MM.1S (cell line): ENCODE data around the gene JPH3.

ENCODE experiments used
- DNase-seq: peaks from one replicate; pipeline ENCODE4 v3.0.0-alpha.2; 2015
- H2AFZ ChIP-seq: fragments of 300-600 bp; sonication (generic); 2 replicates; pipeline ENCODE4 v1.6.0; 2016; ENCODE audit warnings: antibody characterized with exemption, low read length
- H3F3A ChIP-seq: fragments of 300-600 bp; sonication (generic); 2 replicates; pipeline ENCODE4 v1.6.1; 2016; ENCODE audit warnings: mild to moderate bottlenecking, antibody characterized with exemption, low read length, moderate library complexity, mixed read lengths; ENCODE audit not compliant: insufficient read depth
- H3K27ac ChIP-seq: fragments of 300-600 bp; sonication (generic); 2 replicates; pipeline ENCODE4 v1.5.1; 2016; ENCODE audit warnings: mild to moderate bottlenecking, low read length
- H3K27me3 ChIP-seq: fragments of 300-600 bp; sonication (generic); replicated peaks from 2 replicates; pipeline ENCODE4 v1.6.0; 2016; ENCODE audit warnings: low read length; ENCODE audit not compliant: insufficient read depth
- H3K36me3 ChIP-seq: fragments of 300-600 bp; sonication (generic); replicated peaks from 2 replicates; pipeline ENCODE4 v1.6.1; 2016; ENCODE audit warnings: mild to moderate bottlenecking, low read length, mixed read lengths; ENCODE audit not compliant: insufficient read depth
- H3K4me1 ChIP-seq: fragments of 300-600 bp; sonication (generic); 2 replicates; pipeline ENCODE4 v1.6.1; 2016; ENCODE audit warnings: low read length, mixed read lengths
- H3K4me2 ChIP-seq: fragments of 300-600 bp; sonication (generic); 2 replicates; pipeline ENCODE4 v1.6.0; 2016; ENCODE audit warnings: low read depth, low read length
- H3K4me3 ChIP-seq: fragments of 300-600 bp; sonication (generic); 2 replicates; pipeline ENCODE4 v1.5.1; 2016; ENCODE audit warnings: low read length, mixed read lengths
- H3K79me2 ChIP-seq: fragments of 300-600 bp; sonication (generic); 2 replicates; pipeline ENCODE4 v1.6.1; 2016; ENCODE audit warnings: mixed run types, low read length, mixed read lengths
- H3K9ac ChIP-seq: fragments of 300-600 bp; sonication (generic); 2 replicates; pipeline ENCODE4 v1.6.1; 2016; ENCODE audit warnings: low read length, mixed read lengths
- H3K9me2 ChIP-seq: fragments of 300-600 bp; sonication (generic); replicated peaks from 2 replicates; pipeline ENCODE4 v1.6.1; 2016; ENCODE audit warnings: mild to moderate bottlenecking, low read length, mixed read lengths; ENCODE audit not compliant: insufficient read depth
- H3K9me3 ChIP-seq: fragments of 300-600 bp; sonication (generic); replicated peaks from 2 replicates; pipeline ENCODE4 v1.6.1; 2016; ENCODE audit warnings: mild to moderate bottlenecking, low read length, mixed read lengths; ENCODE audit not compliant: insufficient read depth
- H4K20me1 ChIP-seq: fragments of 300-600 bp; sonication (generic); 2 replicates; pipeline ENCODE4 v1.6.1; 2016; ENCODE audit warnings: mild to moderate bottlenecking, low read length, moderate library complexity, mixed read lengths; ENCODE audit not compliant: insufficient read depth
- CTCF ChIP-seq: fragments of 300-600 bp; sonication (generic); IDR thresholded peaks from 2 replicates; pipeline ENCODE4 v1.5.1; 2016; ENCODE audit warnings: antibody characterized with exemption, low read length, mixed read lengths
- EZH2 ChIP-seq: fragments of 300-600 bp; sonication (generic); optimal IDR thresholded peaks from 2 replicates; pipeline ENCODE3; 2017; ENCODE audit warnings: low read depth, mild to moderate bottlenecking, antibody characterized with exemption, low read length, mixed read lengths
- EZH2phosphoT487 ChIP-seq: fragments of 300-600 bp; sonication (generic); IDR thresholded peaks from 2 replicates; pipeline ENCODE4 v1.6.1; 2018; ENCODE audit warnings: antibody characterized with exemption, low read length

The JPH3 gene

GRCh38 chr16:87652386-87652785 lies 50.1 kb downstream of the JPH3 start:
- Histone ChIP-seq H3K9me3 (no peaks in the 10 kb centered on the region), H3K9ac (no peak overlapping the region), H3K4me1 (no peaks in the 10 kb centered on the region), H3K4me3 (no peak overlapping the region), H3K36me3 (no peaks in the 10 kb centered on the region), H3K4me2 (no peak overlapping the region), H3K79me2 (no peaks in the 10 kb centered on the region), H4K20me1 (no peaks in the 10 kb centered on the region), H3F3A (no peaks in the 10 kb centered on the region), H3K27ac (no peak overlapping the region), H3K27me3 (peaks cover 86% of the 10 kb centered on the region), H2AFZ (no peak overlapping the region), H3K9me2 (no peaks in the 10 kb centered on the region)
- no peak for TF ChIP-seq EZH2
- no peak for TF ChIP-seq EZH2phosphoT487
- TF ChIP-seq CTCF = no peak
- no peak for DNase-seq

- Histone ChIP-seq H3K9me3 (no peaks in the 10 kb centered on the region), H2AFZ (no peak overlapping the region), H3F3A (no peaks in the 10 kb centered on the region), H3K9ac (no peak overlapping the region), H3K27ac (no peak overlapping the region), H3K36me3 (no peaks in the 10 kb centered on the region), H3K79me2 (no peaks in the 10 kb centered on the region), H3K27me3 (peaks cover 85% of the 10 kb centered on the region), H4K20me1 (no peaks in the 10 kb centered on the region), H3K4me1 (no peaks in the 10 kb centered on the region), H3K4me2 (no peak overlapping the region), H3K9me2 (no peaks in the 10 kb centered on the region), H3K4me3 (no peak overlapping the region)
- no peak for DNase-seq
- no peak for TF ChIP-seq EZH2phosphoT487
- TF ChIP-seq CTCF = no peak
- no peak for TF ChIP-seq EZH2
Observed at GRCh38 chr16:87652799-87653198, 50.5 kb downstream of the JPH3 start.

GRCh38 chr16:87653234-87653633 lies 50.9 kb downstream of the JPH3 start:
- no peak overlapping the region for H2AFZ ChIP-seq
- no peak overlapping the region for H3K9ac ChIP-seq
- no peaks in the 10 kb centered on the region for H3K9me2 ChIP-seq
- H3K27ac ChIP-seq = no peak overlapping the region
- no peaks in the 10 kb centered on the region for H3K36me3 ChIP-seq
- H4K20me1 ChIP-seq = no peaks in the 10 kb centered on the region
- no peaks in the 10 kb centered on the region for H3K4me1 ChIP-seq
- H3K27me3 ChIP-seq = peaks cover 84% of the 10 kb centered on the region
- no peak overlapping the region for H3K4me2 ChIP-seq
- no peak overlapping the region for H3K4me3 ChIP-seq
- no peaks in the 10 kb centered on the region for H3F3A ChIP-seq
- no peaks in the 10 kb centered on the region for H3K79me2 ChIP-seq
- no peaks in the 10 kb centered on the region for H3K9me3 ChIP-seq
- no peak for DNase-seq
- TF ChIP-seq CTCF = peak; percentile 19
- no peak for TF ChIP-seq EZH2
- TF ChIP-seq EZH2phosphoT487 = no peak
